Measurements from ENCODE around the gene FOXJ2. TPM values are rescaled to one million over a fixed set of nuclear protein-coding genes. Genes with fewer than 3 reads are reported as not detected.
"Not testable (repeated sequence)": the region's sequence is repeated elsewhere in the genome, so short reads cannot be mapped to it uniquely, and the experiment has no call there.

Gene FOXJ2
- total RNA-seq (2012; rRNA removed) (3.0 and 3.9 TPM in 2 replicates), polyA plus RNA-seq (2012; rRNA removed) (8.4 and 8.5 TPM in 2 replicates), Bru-seq, nascent RNA (percentile 67 among the genes with signal in this experiment), BruChase-seq, experiment 1, labeled RNA remaining after a 6-hour chase (percentile 67 among the genes with signal in this experiment), BruChase-seq, experiment 2, labeled RNA remaining after a 2-hour chase (percentile 83 among the genes with signal in this experiment)
- polyA plus RNA-seq (2012; cell fraction: cytosol; rRNA removed), result 2.5 and 5.1 TPM in 2 replicates
- polyA plus RNA-seq (2012; cell fraction: nucleus; rRNA removed; ENCODE audit: low replicate concordance), result 12.8 and 13.4 TPM in 2 replicates
- long read RNA-seq, partial matches to known transcripts, result 5 of 5 reads
- long read RNA-seq, other reads (novel, unspliced or antisense), result 0 of 5 reads

DNA sequence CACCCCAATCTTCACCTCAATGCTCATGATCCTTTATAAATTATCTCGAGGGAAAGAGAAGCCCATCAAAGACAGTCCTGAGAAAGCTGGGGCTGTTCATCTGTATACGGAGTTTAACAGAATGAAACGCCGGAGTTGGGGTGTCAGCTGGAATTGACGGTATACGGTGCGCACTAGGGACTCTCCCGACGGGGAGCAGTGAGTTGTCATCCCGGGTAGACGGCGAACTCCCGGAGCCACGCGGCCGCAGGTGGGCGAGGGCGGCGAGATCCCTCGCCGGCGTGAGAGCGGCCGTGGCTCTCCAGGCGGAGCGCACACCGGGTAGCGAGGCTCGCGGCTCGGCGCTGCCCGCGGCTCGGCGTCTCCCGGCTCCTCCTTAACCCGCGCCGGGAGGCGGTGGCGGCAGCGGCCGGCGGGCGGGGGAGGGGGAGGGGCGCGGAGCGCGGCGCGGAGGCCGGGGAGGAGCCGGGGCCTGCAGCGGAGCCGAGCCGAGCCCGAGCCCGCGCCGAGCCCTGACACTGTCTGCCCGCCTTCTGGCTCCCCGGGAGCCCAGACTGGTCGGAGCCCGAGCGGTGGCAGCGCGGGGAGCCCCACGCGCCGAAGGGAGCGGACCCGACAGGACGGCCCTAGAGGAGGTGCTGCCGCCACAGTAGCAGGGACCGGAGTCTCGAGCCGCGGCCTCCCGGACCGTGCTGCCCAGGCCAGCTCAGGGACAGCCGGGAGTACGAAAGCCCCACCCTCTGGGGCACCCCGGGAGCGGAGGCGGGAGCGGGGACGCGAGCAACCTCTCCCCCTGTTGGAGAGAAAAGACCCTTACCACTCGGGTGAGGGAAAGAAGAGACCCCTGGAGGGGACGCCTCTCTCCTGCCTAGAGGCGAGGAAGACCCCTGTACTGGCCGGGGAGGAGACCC is at the start of gene FOXJ2:
TSS of gene FOXJ2 (plus strand) at position 475 of the 911 bp plus-strand sequence. CDS start 7,117 bp downstream, outside the sequence.
- peaks cover 29% of the 10 kb centered on the region for H3K9me1 ChIP-seq (ENCODE audit: insufficient read depth, low read length)
- H3K14ac ChIP-seq (replicated peaks; ENCODE audit: low read depth, low read length), result peak within 1 kb of the TSS; percentile 97
- peak within 1 kb of the TSS; percentile 69 to 82 for H4K8ac ChIP-seq (ENCODE audit: low read depth in 2 of 2, low read length in 2 of 2)
- H2AFZ ChIP-seq (replicated peaks; ENCODE audit: low read length, poor library complexity), result peak within 1 kb of the TSS; percentile 98
- peak within 1 kb of the TSS; percentile 42; the same call in 1 of the 3 replicates for H2BK15ac ChIP-seq (ENCODE audit: low read depth, low read length)
- intact Hi-C loops (cut with micrococcal nuclease) (loop anchor here (1.0 kb wide), 1 partner anchor 99 kb away; no protein-coding TSS in a partner anchor), dilution Hi-C loops (cut with HindIII; ENCODE audit: low sequenced_read_pairs, unreplicated experiment) (no loop called here), in situ Hi-C loops (cut with MboI; ENCODE audit: low sequenced_read_pairs) (loop anchor here (25.0 kb wide), 1 partner anchor 395 kb away; no protein-coding TSS in a partner anchor)
- H3K36me3 ChIP-seq (ENCODE audit: control insufficient read depth, insufficient read depth, low read length), result no peaks in the 10 kb centered on the region; the same call in 1 of the 2 replicates
- H4K5ac ChIP-seq (ENCODE audit: low read depth, low read length), result peak within 1 kb of the TSS; percentile 22
- H3K27me3 ChIP-seq (ENCODE audit: control insufficient read depth, insufficient read depth, low read length), result no peaks in the 10 kb centered on the region
- H2BK20ac ChIP-seq (ENCODE audit: low read depth, low read length), result peak within 1 kb of the TSS; percentile 38
- no TSS peak for BruUV-seq (replicated peaks)
- peak within 1 kb of the TSS; percentile 87 for H3K4me2 ChIP-seq (ENCODE audit: low read depth, low read length)
- H3K79me1 ChIP-seq (ENCODE audit: low read depth in 1 of 2, low read length in 2 of 2), result peaks cover 26 to 54% of the 10 kb centered on the region in 2 experiments; a peak in 3 of 4 replicates
- H3K4me1 ChIP-seq (ENCODE audit: control insufficient read depth, insufficient read depth, low read length), result peaks cover 16% of the 10 kb centered on the region
- H3K56ac ChIP-seq (ENCODE audit: extremely low read depth, insufficient read depth, low read length), result peak within 1 kb of the TSS; percentile 76
- peak within 1 kb of the TSS; percentile 88 for H3K27ac ChIP-seq (ENCODE audit: insufficient read depth, low read length)
- WGBS, 2 experiments (ENCODE audit: extremely low coverage in 2 of 2, insufficient read length in 1 of 2), result 1% methylated on average over 32 of the region's 93 CpGs; no CpG with 5 or more reads in 1 of the 2 experiments
- peak within 1 kb of the TSS; percentile 97 for H3K23ac ChIP-seq (ENCODE audit: low read depth, low read length)
- H2BK5ac ChIP-seq (ENCODE audit: low read depth, low read length, poor library complexity, severe bottlenecking), result peak within 1 kb of the TSS; percentile 82
- POLR2A ChIA-PET (ENCODE audit: unreplicated experiment), result interaction anchor here (0.5 kb wide), 1 partner anchor 96 kb away, joined by 4 read pairs; no protein-coding TSS in a partner anchor
- H2AK5ac ChIP-seq (ENCODE audit: low read depth, low read length), result peak within 1 kb of the TSS; percentile 95
- peak within 1 kb of the TSS; percentile 94 for H3K4ac ChIP-seq (ENCODE audit: low read depth, low read length)
- peak within 1 kb of the TSS; percentile 93 for H4K91ac ChIP-seq (ENCODE audit: insufficient read depth, low read depth, low read length)
- peaks cover 32% of the 10 kb centered on the region; the same call in 1 of the 2 replicates for H4K20me1 ChIP-seq (ENCODE audit: insufficient read depth, low read length)
- peak within 1 kb of the TSS; percentile 69 for H2BK120ac ChIP-seq (ENCODE audit: low read depth, low read length)
- peak within 1 kb of the TSS; percentile 55 for H3K18ac ChIP-seq (ENCODE audit: low read depth, low read length)
- H3K9ac ChIP-seq (ENCODE audit: low read depth, low read length), result peak within 1 kb of the TSS; percentile 89
- peak within 1 kb of the TSS; percentile 98 for H2AK9ac ChIP-seq (replicated peaks; ENCODE audit: low read depth, low read length, poor library complexity)
- DNase-seq (peak; percentile 58), ATAC-seq (ENCODE audit: low read depth) (peak; percentile 92)
- CTCF ChIA-PET, result interaction anchor here (0.6 kb wide), 1 partner anchor 39 kb away, joined by 4 read pairs; no protein-coding TSS in a partner anchor
- H3K9me3 ChIP-seq (ENCODE audit: control insufficient read depth, insufficient read depth, low read length), result no peaks in the 10 kb centered on the region
- TF ChIP-seq CEBPB (IDR thresholded peaks at IDR 0.05; ENCODE audit: low read depth, low read length) (no peak), MAZ (IDR thresholded peaks at IDR 0.05; ENCODE audit: borderline replicate concordance, low read depth, low read length) (peak; percentile 39; the same call in 1 of the 2 replicates), POLR2A (IDR thresholded peaks at IDR 0.05; ENCODE audit: low read depth, low read length) (peak; percentile 74), MXI1 (IDR thresholded peaks at IDR 0.05; ENCODE audit: borderline replicate concordance, low read depth, low read length) (peak; percentile 68)
- H3K4me3 ChIP-seq (ENCODE audit: insufficient read depth, low read depth, low read length), result peak within 1 kb of the TSS; percentile 84

DNA sequence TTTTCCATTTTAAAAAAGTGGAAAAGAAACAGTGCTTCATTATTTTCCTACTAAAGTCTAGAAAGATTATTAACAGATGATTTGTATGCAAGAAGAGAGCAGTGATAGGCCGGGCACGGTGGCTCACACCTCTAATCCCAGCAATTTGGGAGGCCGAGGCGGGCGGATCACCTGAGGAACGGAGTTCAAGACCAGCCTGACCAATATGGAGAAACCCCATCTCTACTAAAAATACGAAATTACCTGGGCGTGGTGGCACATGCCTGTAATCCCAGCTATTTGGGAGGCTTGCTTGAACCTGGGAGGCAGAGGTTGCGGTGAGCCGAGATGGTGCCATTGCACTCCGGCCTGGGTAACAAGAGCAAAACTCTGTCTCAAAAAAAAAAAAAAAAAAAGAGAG is 49.5 kb upstream of the FOXJ2 start:
- H2AK5ac ChIP-seq (ENCODE audit: low read depth, low read length); H3K18ac ChIP-seq (ENCODE audit: low read depth, low read length); H3K56ac ChIP-seq (ENCODE audit: extremely low read depth, insufficient read depth, low read length); H3K27me3 ChIP-seq (ENCODE audit: control insufficient read depth, insufficient read depth, low read length); H4K20me1 ChIP-seq (ENCODE audit: insufficient read depth, low read length); dilution Hi-C loops (cut with HindIII; ENCODE audit: low sequenced_read_pairs, unreplicated experiment); ATAC-seq (ENCODE audit: low read depth); H3K9me3 ChIP-seq (ENCODE audit: control insufficient read depth, insufficient read depth, low read length); H4K91ac ChIP-seq (ENCODE audit: insufficient read depth, low read depth, low read length); POLR2A ChIA-PET (ENCODE audit: unreplicated experiment); H2BK120ac ChIP-seq (ENCODE audit: low read depth, low read length); H3K9me1 ChIP-seq (ENCODE audit: insufficient read depth, low read length); CTCF ChIA-PET; in situ Hi-C loops (cut with MboI; ENCODE audit: low sequenced_read_pairs); H3K4me1 ChIP-seq (ENCODE audit: control insufficient read depth, insufficient read depth, low read length); H2AK9ac ChIP-seq (replicated peaks; ENCODE audit: low read depth, low read length, poor library complexity); H2BK5ac ChIP-seq (ENCODE audit: low read depth, low read length, poor library complexity, severe bottlenecking); H3K36me3 ChIP-seq (ENCODE audit: control insufficient read depth, insufficient read depth, low read length); H4K5ac ChIP-seq (ENCODE audit: low read depth, low read length); H3K4ac ChIP-seq (ENCODE audit: low read depth, low read length); H4K8ac ChIP-seq (ENCODE audit: low read depth in 2 of 2, low read length in 2 of 2); intact Hi-C loops (cut with micrococcal nuclease); DNase-seq; H2BK15ac ChIP-seq (ENCODE audit: low read depth, low read length); H2BK20ac ChIP-seq (ENCODE audit: low read depth, low read length); H3K14ac ChIP-seq (replicated peaks; ENCODE audit: low read depth, low read length); H3K79me1 ChIP-seq (ENCODE audit: low read depth in 1 of 2, low read length in 2 of 2); BruUV-seq (replicated peaks); H3K27ac ChIP-seq (ENCODE audit: insufficient read depth, low read length); H3K23ac ChIP-seq (ENCODE audit: low read depth, low read length); H3K9ac ChIP-seq (ENCODE audit: low read depth, low read length); H3K4me2 ChIP-seq (ENCODE audit: low read depth, low read length); H3K4me3 ChIP-seq (ENCODE audit: insufficient read depth, low read depth, low read length); H2AFZ ChIP-seq (replicated peaks; ENCODE audit: low read length, poor library complexity): not testable (repeated sequence)
- 90% methylated on average over 2 of the region's 11 CpGs; no CpG with 5 or more reads in 1 of the 2 experiments for WGBS, 2 experiments (ENCODE audit: extremely low coverage in 2 of 2, insufficient read length in 1 of 2)

All from IMR-90 (cell line).